ENCODE data around the gene NCMAP. TPM values are rescaled to one million over a fixed set of nuclear protein-coding genes. Genes with fewer than 3 reads are reported as not detected.

NCMAP gene
- total RNA-seq, 1 donor from 2014 or later: 2.2 TPM

- no peak for DNase-seq (ENCODE audit: low read depth)
- no peak for TF ChIP-seq CTCF (conservative IDR thresholded peaks at IDR 0.05; ENCODE audit: low read depth, low read length)
Observed at GRCh38 chr1:24639881-24640280, 84.0 kb downstream of the NCMAP start.

GRCh38 chr1:24640288-24640687 is 84.4 kb downstream of the NCMAP start:
- DNase-seq (ENCODE audit: low read depth): no peak
- no peak overlapping the region for H3K4me3 ChIP-seq (ENCODE audit: low read depth, low read length)
- TF ChIP-seq CTCF (conservative IDR thresholded peaks at IDR 0.05; ENCODE audit: low read depth, low read length): no peak

More at GRCh38 chr1:24639881-24640280, 84.0 kb downstream of the NCMAP start:
- no peak overlapping the region for H3K4me3 ChIP-seq (ENCODE audit: low read depth, low read length)

GRCh38 chr1:24641646-24642151 is 85.8 kb downstream of the NCMAP start:
- peak overlapping the region; percentile 82 for H3K4me3 ChIP-seq (ENCODE audit: low read depth, low read length)
- no peak for TF ChIP-seq CTCF (conservative IDR thresholded peaks at IDR 0.05; ENCODE audit: low read depth, low read length)
- DNase-seq (ENCODE audit: low read depth): no peak

GRCh38 chr1:24642481-24643362 is 86.8 kb downstream of the NCMAP start, which contains the start of gene SRRM1:
Gene SRRM1 (plus strand): TSS chr1:24643302. CDS start chr1:24643327, 25 bp downstream.
- no peak for TF ChIP-seq CTCF (conservative IDR thresholded peaks at IDR 0.05; ENCODE audit: low read depth, low read length)
- DNase-seq (ENCODE audit: low read depth): peak; percentile 96
- peak within 1 kb of the TSS; percentile 94 for H3K4me3 ChIP-seq (ENCODE audit: low read depth, low read length)

GRCh38 chr1:24643363-24644099 is 87.6 kb downstream of the NCMAP start:
- H3K4me3 ChIP-seq (ENCODE audit: low read depth, low read length): peak overlapping the region; percentile 94
- TF ChIP-seq CTCF (conservative IDR thresholded peaks at IDR 0.05; ENCODE audit: low read depth, low read length): no peak
- no peak for DNase-seq (ENCODE audit: low read depth)

GRCh38 chr1:24644100-24644384 is 88.2 kb downstream of the NCMAP start:
- no peak for DNase-seq (ENCODE audit: low read depth)
- no peak for TF ChIP-seq CTCF (conservative IDR thresholded peaks at IDR 0.05; ENCODE audit: low read depth, low read length)
- peak overlapping the region; percentile 94 for H3K4me3 ChIP-seq (ENCODE audit: low read depth, low read length)
